Neuron (in vitro differentiated cells): Measurements from ENCODE around the gene MPZL3.

Experiments used
- H2AFZ ChIP-seq: one replicate; pipeline ENCODE4 v1.6.1; 2013; ENCODE audit warnings: low read depth, mild to moderate bottlenecking, inconsistent platforms, low read length, moderate library complexity
- H3K27me3 ChIP-seq: one replicate; pipeline ENCODE4 v1.6.1; 2013; ENCODE audit warnings: low read length; ENCODE audit not compliant: insufficient read depth
- H3K36me3 ChIP-seq: one replicate; pipeline ENCODE4 v1.6.1; 2013; ENCODE audit warnings: low read length; ENCODE audit not compliant: insufficient read depth
- H3K4me1 ChIP-seq: one replicate; pipeline ENCODE4 v1.6.1; 2013; ENCODE audit warnings: low read length; ENCODE audit not compliant: insufficient read depth
- H3K4me3 ChIP-seq: 2 replicates; pipeline ENCODE4 v1.5.1; 2013; ENCODE audit warnings: mild to moderate bottlenecking, low read length, moderate library complexity
- H3K9me3 ChIP-seq: one replicate; pipeline ENCODE4 v1.6.1; 2013; ENCODE audit warnings: low read length

Gene MPZL3

GRCh38 chr11:118211006-118211405 lies 41.2 kb downstream of the MPZL3 start:
- Histone ChIP-seq H3K4me1 (no peaks in the 10 kb centered on the region), H3K9me3 (no peaks in the 10 kb centered on the region), H3K36me3 (no peaks in the 10 kb centered on the region), H3K27me3 (peaks cover 36% of the 10 kb centered on the region), H3K4me3 (no peak overlapping the region), H2AFZ (no peak overlapping the region)

- H3K9me3 ChIP-seq, result no peaks in the 10 kb centered on the region
- H3K4me3 ChIP-seq, result no peak overlapping the region
- H3K27me3 ChIP-seq, result peaks cover 39% of the 10 kb centered on the region
- no peak overlapping the region for H2AFZ ChIP-seq
- no peaks in the 10 kb centered on the region for H3K4me1 ChIP-seq
- no peaks in the 10 kb centered on the region for H3K36me3 ChIP-seq
These were observed 41.8 kb downstream of the MPZL3 start for GRCh38 chr11:118210323-118210722.

GRCh38 chr11:118209033-118209432 lies 43.1 kb downstream of the MPZL3 start:
- Histone ChIP-seq H3K36me3 (no peaks in the 10 kb centered on the region), H3K9me3 (no peaks in the 10 kb centered on the region), H3K27me3 (peaks cover 36% of the 10 kb centered on the region), H2AFZ (no peak overlapping the region), H3K4me3 (no peak overlapping the region), H3K4me1 (no peaks in the 10 kb centered on the region)

- Histone ChIP-seq H3K27me3 (peaks cover 51% of the 10 kb centered on the region), H3K9me3 (no peaks in the 10 kb centered on the region), H3K36me3 (no peaks in the 10 kb centered on the region), H3K4me1 (no peaks in the 10 kb centered on the region), H3K4me3 (no peak overlapping the region), H2AFZ (no peak overlapping the region)
These were observed 45.1 kb downstream of the MPZL3 start for GRCh38 chr11:118207079-118207478.

GRCh38 chr11:118206391-118207031 lies 45.7 kb downstream of the MPZL3 start:
- Histone ChIP-seq H3K4me1 (no peaks in the 10 kb centered on the region), H3K9me3 (no peaks in the 10 kb centered on the region), H3K27me3 (peaks cover 48% of the 10 kb centered on the region), H2AFZ (no peak overlapping the region), H3K4me3 (no peak overlapping the region), H3K36me3 (no peaks in the 10 kb centered on the region)

- Histone ChIP-seq H3K36me3 (no peaks in the 10 kb centered on the region), H3K9me3 (no peaks in the 10 kb centered on the region), H3K4me3 (no peak overlapping the region), H2AFZ (no peak overlapping the region), H3K27me3 (peaks cover 40% of the 10 kb centered on the region), H3K4me1 (no peaks in the 10 kb centered on the region)
These were observed 46.4 kb downstream of the MPZL3 start for GRCh38 chr11:118205606-118206378.

- Histone ChIP-seq H3K9me3 (no peaks in the 10 kb centered on the region), H3K4me3 (no peak overlapping the region), H2AFZ (no peak overlapping the region), H3K4me1 (no peaks in the 10 kb centered on the region), H3K27me3 (peaks cover 29% of the 10 kb centered on the region), H3K36me3 (no peaks in the 10 kb centered on the region)
These were observed 49.4 kb downstream of the MPZL3 start for GRCh38 chr11:118202599-118203422.

GRCh38 chr11:118201966-118202365 lies 50.2 kb downstream of the MPZL3 start:
- Histone ChIP-seq H2AFZ (no peak overlapping the region), H3K27me3 (peaks cover 29% of the 10 kb centered on the region), H3K4me1 (no peaks in the 10 kb centered on the region), H3K4me3 (no peak overlapping the region), H3K36me3 (no peaks in the 10 kb centered on the region), H3K9me3 (no peaks in the 10 kb centered on the region)

GRCh38 chr11:118200901-118201680 lies 51.1 kb downstream of the MPZL3 start:
- no peak overlapping the region for H3K4me3 ChIP-seq
- H3K9me3 ChIP-seq, result no peaks in the 10 kb centered on the region
- no peak overlapping the region for H2AFZ ChIP-seq
- no peaks in the 10 kb centered on the region for H3K4me1 ChIP-seq
- no peaks in the 10 kb centered on the region for H3K36me3 ChIP-seq
- H3K27me3 ChIP-seq, result peaks cover 25% of the 10 kb centered on the region

GRCh38 chr11:118200497-118200896 lies 51.7 kb downstream of the MPZL3 start:
- H3K27me3 ChIP-seq, result peaks cover 21% of the 10 kb centered on the region
- no peaks in the 10 kb centered on the region for H3K4me1 ChIP-seq
- no peaks in the 10 kb centered on the region for H3K9me3 ChIP-seq
- H3K4me3 ChIP-seq, result no peak overlapping the region
- no peak overlapping the region for H2AFZ ChIP-seq
- no peaks in the 10 kb centered on the region for H3K36me3 ChIP-seq

- no peak overlapping the region for H2AFZ ChIP-seq
- H3K9me3 ChIP-seq, result no peaks in the 10 kb centered on the region
- no peaks in the 10 kb centered on the region for H3K36me3 ChIP-seq
- peaks cover 18% of the 10 kb centered on the region for H3K27me3 ChIP-seq
- no peaks in the 10 kb centered on the region for H3K4me1 ChIP-seq
- H3K4me3 ChIP-seq, result no peak overlapping the region
These were observed 53.0 kb downstream of the MPZL3 start for GRCh38 chr11:118199135-118199534.

- no peaks in the 10 kb centered on the region for H3K9me3 ChIP-seq
- H3K4me3 ChIP-seq, result no peak overlapping the region
- no peaks in the 10 kb centered on the region for H3K36me3 ChIP-seq
These were observed 53.8 kb downstream of the MPZL3 start for GRCh38 chr11:118198370-118198769.

More at GRCh38 chr11:118198370-118198769, 53.8 kb downstream of the MPZL3 start:
- Histone ChIP-seq H3K27me3 (peaks cover 15% of the 10 kb centered on the region), H3K4me1 (no peaks in the 10 kb centered on the region), H2AFZ (no peak overlapping the region)
